GM12878 (cell line): ENCODE measurements around the gene PLA2G10. TPM values are rescaled to one million over a fixed set of nuclear protein-coding genes. Genes with fewer than 3 reads are reported as not detected.

Experiments
- ATF7 ChIP-seq: fragments of 450-650 bp; IDR thresholded peaks from 2 replicates; pipeline ENCODE4 v1.6.1; 2016; ENCODE audit warnings: low read depth, mild to moderate bottlenecking
- BCL11A ChIP-seq: IDR thresholded peaks from 2 replicates; pipeline ENCODE4 v1.6.1; 2011; ENCODE audit warnings: low read depth, low read length
- CHD4 ChIP-seq: fragments of 200-600 bp; sonication (generic); IDR thresholded peaks from 2 replicates; pipeline ENCODE4 v1.6.1; 2016; ENCODE audit warnings: mild to moderate bottlenecking
- CREM ChIP-seq: IDR thresholded peaks from 2 replicates; pipeline ENCODE4 v1.6.1; 2014; ENCODE audit warnings: antibody characterized with exemption, low read depth
- HDGF ChIP-seq: fragments of 450-650 bp; IDR thresholded peaks from 2 replicates; pipeline ENCODE4 v1.6.1; 2016; ENCODE audit warnings: antibody characterized with exemption
- IKZF2 ChIP-seq, 2 experiments: fragments of 450-650 bp; IDR thresholded peaks; 2 replicates each; pipeline ENCODE4 v1.6.1; 2017; ENCODE audit warnings: mild to moderate bottlenecking in 2 of 2, moderate library complexity in 2 of 2
- JUND ChIP-seq: IDR thresholded peaks from 2 replicates; pipeline ENCODE4 v1.6.1; 2012; ENCODE audit warnings: low read depth, mild to moderate bottlenecking, low read length, improper control_type of control experiment, moderate library complexity
- KDM1A ChIP-seq: fragments of 200-600 bp; sonication (generic); IDR thresholded peaks from 2 replicates; pipeline ENCODE4 v1.6.1; 2016; ENCODE audit warnings: borderline replicate concordance
- MTA3 ChIP-seq: IDR thresholded peaks from 2 replicates; pipeline ENCODE4 v1.6.1; 2012; ENCODE audit warnings: low read length, inconsistent platforms, borderline replicate concordance
- NFYB ChIP-seq: IDR thresholded peaks from 2 replicates; pipeline ENCODE4 v1.6.1; 2011; ENCODE audit warnings: low read depth, mild to moderate bottlenecking, low read length, improper control_type of control experiment, moderate library complexity; ENCODE audit not compliant: insufficient read depth
- NRF1 ChIP-seq: conservative IDR thresholded peaks from 2 replicates; pipeline ENCODE4 v1.6.1; 2011; ENCODE audit warnings: mild to moderate bottlenecking, low read depth, low read length, improper control_type of control experiment
- POLR2A ChIP-seq: IDR thresholded peaks from 2 replicates; pipeline ENCODE4 v1.6.1; 2011; ENCODE audit warnings: low read depth, mild to moderate bottlenecking, low read length
- POLR2AphosphoS2 ChIP-seq: IDR thresholded peaks from 2 replicates; pipeline ENCODE4 v1.6.1; 2011; ENCODE audit warnings: low read depth, mild to moderate bottlenecking, low read length, improper control_type of control experiment, moderate library complexity
- RB1 ChIP-seq: fragments of 450-650 bp; formaldehyde crosslinking; IDR thresholded peaks from 2 replicates; pipeline ENCODE4 v1.6.1; 2017; ENCODE audit warnings: mild to moderate bottlenecking, borderline replicate concordance
- RELA ChIP-seq: fragments of 450-650 bp; IDR thresholded peaks from 2 replicates; pipeline ENCODE4 v1.8.0; 2014; ENCODE audit warnings: borderline replicate concordance; ENCODE audit not compliant: partially characterized antibody
- SREBF2 ChIP-seq: IDR thresholded peaks from 2 replicates; pipeline ENCODE4 v1.6.1; 2012; ENCODE audit warnings: mild to moderate bottlenecking, low read length
- TAF1 ChIP-seq: IDR thresholded peaks from 2 replicates; pipeline ENCODE4 v1.6.1; 2011; ENCODE audit warnings: mild to moderate bottlenecking, low read depth, low read length, borderline replicate concordance
- TCF12 ChIP-seq: IDR thresholded peaks from 2 replicates; pipeline ENCODE4 v1.6.1; 2011; ENCODE audit warnings: low read depth, mild to moderate bottlenecking, low read length
- ZNF274 ChIP-seq: IDR thresholded peaks from one replicate; pipeline ENCODE4 v1.8.0; 2011; ENCODE audit not compliant: insufficient read length, insufficient read depth
- polyA plus RNA-seq, 11 experiments: library from polyadenylated mRNA; depleted of rRNA in 4 of 11; unstranded in 6 of 11; stranded (reverse) in 5 of 11; fragments of >200 nt; fragmentation: Nextera tagmentation in 4 of 11; fragmentation: Illumina TruSeq in 1 of 11; extraction: Ambion mirVana in 4 of 11; extraction: Trizol in 1 of 11; gene quantifications; 1 replicate in 1 of 11; 2 replicates in 10 of 11; pipeline versions ENCODE4 v1.2.1 to v1.2.3, GENCODE V29; 2011 to 2016; ENCODE audit warnings: inconsistent platforms in 2 of 11, missing spikeins in 2 of 11, low read depth in 1 of 11
- total RNA-seq, 4 experiments: library from RNA; depleted of rRNA in 3 of 4; stranded (reverse); fragments of >200 nt in 3 of 4; fragmentation: Illumina TruSeq in 1 of 4; extraction: Trizol in 1 of 4; gene quantifications; 2 replicates each; pipeline versions ENCODE4 v1.2.1 to v1.2.3, GENCODE V29; 2013 to 2021
- TF ChIP-seq, protein P1 (sequence below): fragments of 150-350 bp; IDR thresholded peaks from 2 replicates; pipeline ENCODE4 v1.6.1; 2014; ENCODE audit warnings: mild to moderate bottlenecking, low read depth, low read length
- TF ChIP-seq, protein P2 (sequence below): IDR thresholded peaks from 2 replicates; pipeline ENCODE4 v1.6.1; 2011; ENCODE audit warnings: low read depth, low read length, improper control_type of control experiment, borderline replicate concordance
- TF ChIP-seq, protein P3 (sequence below): fragments of 450-650 bp; formaldehyde crosslinking; IDR thresholded peaks from 2 replicates; pipeline ENCODE4 v1.5.0; 2022; ENCODE audit warnings: mild to moderate bottlenecking, missing genetic modification characterization

The PLA2G10 gene
- total and polyA plus RNA-seq, 10 of the 15 experiments (the other 5 are each of a cell fraction or from before 2014, with no cell fraction given), result not detected

DNA sequence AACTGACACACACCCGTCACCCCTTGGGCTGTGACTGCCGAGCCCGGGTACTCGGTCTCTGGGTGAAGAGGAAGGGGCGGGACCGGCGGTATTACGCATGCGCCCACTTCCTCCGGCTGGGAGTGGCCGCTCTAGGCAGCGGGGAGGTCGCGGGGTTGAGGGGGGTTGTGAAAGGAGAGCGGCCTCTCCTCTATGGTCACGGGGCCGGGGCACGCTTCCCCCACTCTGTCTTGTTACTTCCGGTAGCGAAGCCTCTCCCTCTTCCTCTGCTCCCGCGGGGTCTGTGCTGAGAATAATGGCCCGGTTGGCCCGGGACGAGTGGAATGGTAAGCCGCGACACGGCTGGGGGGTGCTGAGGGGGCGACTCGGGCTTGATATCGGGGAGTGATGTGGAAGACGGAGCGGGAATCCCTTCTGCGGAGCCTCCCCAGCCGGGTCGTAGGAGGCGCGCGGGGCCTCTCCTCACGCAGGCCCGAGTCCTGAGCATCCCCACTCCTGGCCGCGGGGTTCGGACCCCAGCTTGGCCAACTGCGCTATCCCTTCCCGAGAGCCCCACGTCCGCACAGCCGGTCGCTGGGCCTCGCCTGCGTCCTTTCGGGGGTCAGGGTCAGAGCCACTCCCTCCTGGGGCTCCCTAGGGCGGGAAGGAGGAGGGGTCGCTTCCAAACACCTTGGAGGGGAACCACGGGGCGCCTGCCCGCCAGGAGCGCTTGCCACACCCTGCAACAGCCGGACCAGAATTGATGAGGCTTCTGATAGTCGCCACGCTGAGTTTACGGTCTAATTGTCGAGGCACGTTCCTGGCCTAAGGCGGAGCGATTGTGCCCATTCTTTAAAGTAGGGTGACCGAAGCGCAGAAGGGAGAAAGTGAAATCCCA, 61.2 kb downstream of the PLA2G10 start, which contains the start of gene BFAR (continued):
- no peak for TF ChIP-seq RB1
- TF ChIP-seq JUND, result 0 out of 2 replicates have a peak, but pooled peaks have one; percentile 15
- no peak for TF ChIP-seq MTA3
- TF ChIP-seq HDGF, result 0 out of 2 replicates have a peak, but pooled peaks have one; percentile 70
- peak; percentile 99 for TF ChIP-seq POLR2AphosphoS2
- 0 out of 2 replicates have a peak, but pooled peaks have one; percentile 5 for TF ChIP-seq BCL11A
- TF ChIP-seq RELA, result peak; percentile 62
- no peak for TF ChIP-seq KDM1A
- peak; percentile 97 for TF ChIP-seq TAF1
- TF ChIP-seq ZNF274, result no peak
- TF ChIP-seq, protein P1, sequence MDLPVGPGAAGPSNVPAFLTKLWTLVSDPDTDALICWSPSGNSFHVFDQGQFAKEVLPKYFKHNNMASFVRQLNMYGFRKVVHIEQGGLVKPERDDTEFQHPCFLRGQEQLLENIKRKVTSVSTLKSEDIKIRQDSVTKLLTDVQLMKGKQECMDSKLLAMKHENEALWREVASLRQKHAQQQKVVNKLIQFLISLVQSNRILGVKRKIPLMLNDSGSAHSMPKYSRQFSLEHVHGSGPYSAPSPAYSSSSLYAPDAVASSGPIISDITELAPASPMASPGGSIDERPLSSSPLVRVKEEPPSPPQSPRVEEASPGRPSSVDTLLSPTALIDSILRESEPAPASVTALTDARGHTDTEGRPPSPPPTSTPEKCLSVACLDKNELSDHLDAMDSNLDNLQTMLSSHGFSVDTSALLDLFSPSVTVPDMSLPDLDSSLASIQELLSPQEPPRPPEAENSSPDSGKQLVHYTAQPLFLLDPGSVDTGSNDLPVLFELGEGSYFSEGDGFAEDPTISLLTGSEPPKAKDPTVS, result no peak
- no peak for TF ChIP-seq CREM
- TF ChIP-seq CHD4, result no peak
- TF ChIP-seq NFYB, result 0 out of 2 replicates have a peak, but pooled peaks have one; percentile 36
- TF ChIP-seq POLR2A, result peak; percentile 95
- TF ChIP-seq TCF12, result peak; percentile 56; the same call in 1 of the 2 replicates
- TF ChIP-seq, protein P2, sequence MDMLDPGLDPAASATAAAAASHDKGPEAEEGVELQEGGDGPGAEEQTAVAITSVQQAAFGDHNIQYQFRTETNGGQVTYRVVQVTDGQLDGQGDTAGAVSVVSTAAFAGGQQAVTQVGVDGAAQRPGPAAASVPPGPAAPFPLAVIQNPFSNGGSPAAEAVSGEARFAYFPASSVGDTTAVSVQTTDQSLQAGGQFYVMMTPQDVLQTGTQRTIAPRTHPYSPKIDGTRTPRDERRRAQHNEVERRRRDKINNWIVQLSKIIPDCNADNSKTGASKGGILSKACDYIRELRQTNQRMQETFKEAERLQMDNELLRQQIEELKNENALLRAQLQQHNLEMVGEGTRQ, result peak; percentile 47
- TF ChIP-seq ATF7, result no peak; the same call in 1 of the 2 replicates
- no peak for TF ChIP-seq SREBF2
- 0 out of 4 replicates have a peak, but pooled peaks of 1 of the 2 experiments have one; percentile 22 for TF ChIP-seq IKZF2 (IDR thresholded peaks at IDR 0.05)
- TF ChIP-seq NRF1, result peak; percentile 29; the same call in 1 of the 2 replicates
- TF ChIP-seq, protein P3, sequence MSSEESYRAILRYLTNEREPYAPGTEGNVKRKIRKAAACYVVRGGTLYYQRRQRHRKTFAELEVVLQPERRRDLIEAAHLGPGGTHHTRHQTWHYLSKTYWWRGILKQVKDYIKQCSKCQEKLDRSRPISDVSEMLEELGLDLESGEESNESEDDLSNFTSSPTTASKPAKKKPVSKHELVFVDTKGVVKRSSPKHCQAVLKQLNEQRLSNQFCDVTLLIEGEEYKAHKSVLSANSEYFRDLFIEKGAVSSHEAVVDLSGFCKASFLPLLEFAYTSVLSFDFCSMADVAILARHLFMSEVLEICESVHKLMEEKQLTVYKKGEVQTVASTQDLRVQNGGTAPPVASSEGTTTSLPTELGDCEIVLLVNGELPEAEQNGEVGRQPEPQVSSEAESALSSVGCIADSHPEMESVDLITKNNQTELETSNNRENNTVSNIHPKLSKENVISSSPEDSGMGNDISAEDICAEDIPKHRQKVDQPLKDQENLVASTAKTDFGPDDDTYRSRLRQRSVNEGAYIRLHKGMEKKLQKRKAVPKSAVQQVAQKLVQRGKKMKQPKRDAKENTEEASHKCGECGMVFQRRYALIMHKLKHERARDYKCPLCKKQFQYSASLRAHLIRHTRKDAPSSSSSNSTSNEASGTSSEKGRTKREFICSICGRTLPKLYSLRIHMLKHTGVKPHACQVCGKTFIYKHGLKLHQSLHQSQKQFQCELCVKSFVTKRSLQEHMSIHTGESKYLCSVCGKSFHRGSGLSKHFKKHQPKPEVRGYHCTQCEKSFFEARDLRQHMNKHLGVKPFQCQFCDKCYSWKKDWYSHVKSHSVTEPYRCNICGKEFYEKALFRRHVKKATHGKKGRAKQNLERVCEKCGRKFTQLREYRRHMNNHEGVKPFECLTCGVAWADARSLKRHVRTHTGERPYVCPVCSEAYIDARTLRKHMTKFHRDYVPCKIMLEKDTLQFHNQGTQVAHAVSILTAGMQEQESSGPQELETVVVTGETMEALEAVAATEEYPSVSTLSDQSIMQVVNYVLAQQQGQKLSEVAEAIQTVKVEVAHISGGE (CRISPR knock-in tag), result no peak
